ENCODE measurements around the gene OPRM1. TPM values are rescaled to one million over a fixed set of nuclear protein-coding genes. Genes with fewer than 3 reads are reported as not detected.

OPRM1 gene
- total and polyA plus RNA-seq, 2 donors (not counting 1 experiment from before 2014, with no cell fraction given) = not detected

DNA sequence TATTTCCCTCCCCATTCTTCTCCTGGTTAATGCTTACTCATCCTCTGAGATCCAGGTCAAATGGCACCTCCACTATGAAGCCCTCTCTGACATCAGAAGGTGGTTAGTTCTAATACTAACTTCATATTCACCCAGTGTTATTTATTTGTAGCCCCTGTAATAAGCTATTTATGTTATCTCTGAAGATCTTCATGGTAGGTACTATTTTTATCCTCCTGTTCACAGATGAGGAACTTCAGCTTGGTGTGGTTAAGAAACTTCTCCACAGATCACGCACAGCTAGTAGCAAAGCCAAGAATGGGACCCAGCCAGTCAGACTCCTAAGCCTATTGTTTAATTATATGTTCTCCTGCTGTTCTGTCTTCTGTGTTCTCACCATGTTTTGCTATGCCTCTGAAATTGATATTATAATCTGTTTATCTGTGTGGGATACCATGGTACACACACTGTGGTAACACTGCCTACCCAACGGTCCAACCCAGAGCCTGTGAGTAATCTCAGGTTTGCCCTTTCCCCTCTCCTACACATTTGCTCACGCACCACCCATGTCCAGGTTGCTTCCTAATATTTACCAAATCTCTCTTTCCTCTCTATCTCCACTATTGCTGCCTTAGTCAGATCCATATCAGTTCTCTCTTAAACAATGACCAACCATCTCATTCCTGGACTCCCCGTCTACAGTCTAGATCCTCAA lies 219.2 kb downstream of the OPRM1 start:
- ATAC-seq (ENCODE audit: low read depth) (peak; percentile 43), DNase-seq (no peak)
- Histone ChIP-seq H3K27ac (ENCODE audit: low read length in 2 of 2) (no peak overlapping the region), H3K9ac (ENCODE audit: low read length) (no peak overlapping the region), H3K4me3 (ENCODE audit: control extremely low read depth in 1 of 5, extremely low read depth in 1 of 5, insufficient read depth in 1 of 5, low read depth in 2 of 5, low read length in 4 of 5) (peak overlapping the region in 1 of 5 experiments; percentile 0), H4K20me1 (ENCODE audit: control insufficient read depth, insufficient read depth, low read length, poor library complexity, severe bottlenecking) (no peaks in the 10 kb centered on the region), H3K79me2 (ENCODE audit: control insufficient read depth, insufficient read depth, low read length) (no peaks in the 10 kb centered on the region), H3K36me3 (replicated peaks in 1 of 2; ENCODE audit: control extremely low read depth in 1 of 2, control insufficient read depth in 1 of 2, extremely low read depth in 1 of 2, insufficient read depth in 2 of 2, low read length in 1 of 2) (no peaks in the 10 kb centered on the region), H3K4me2 (replicated peaks; ENCODE audit: low read depth, low read length, poor library complexity, severe bottlenecking) (peak overlapping the region; percentile 17), H2AFZ (ENCODE audit: insufficient read depth, low read depth, low read length, poor library complexity, severe bottlenecking) (no peak overlapping the region), H3K27me3 (replicated peaks in 1 of 4; ENCODE audit: control extremely low read depth in 1 of 4, control insufficient read depth in 3 of 4, insufficient read depth in 4 of 4, low read length in 3 of 4) (no peaks in the 10 kb centered on the region), H3K9me3 (ENCODE audit: control extremely low read depth in 1 of 3, control insufficient read depth in 2 of 3, insufficient read depth in 1 of 3, low read length in 2 of 3) (peaks cover 0 to 8% (median 6%) of the 10 kb centered on the region in 3 donors), H3K4me1 (ENCODE audit: control insufficient read depth in 2 of 2, insufficient read depth in 2 of 2, low read length in 2 of 2) (peaks cover 20 to 28% of the 10 kb centered on the region in 2 donors)
- 73% methylated on average over 2 of the region's 4 CpGs for whole genome bisulfite sequencing (ENCODE audit: insufficient coverage)
- Mint-ChIP-seq H3K27me3 (peaks cover 4% of the 10 kb centered on the region), H3K27ac (no peak overlapping the region), H3K9me3 (ENCODE audit: insufficient read depth) (peaks cover 10% of the 10 kb centered on the region), H3K4me1 (peaks cover 22% of the 10 kb centered on the region), H3K4me3 (no peak overlapping the region)
- CTCF ChIA-PET = no interaction called here
- no peak for TF ChIP-seq EZH2 (IDR thresholded peaks at IDR 0.05; ENCODE audit: borderline replicate concordance, insufficient read depth, low read depth, low read length, poor library complexity, severe bottlenecking)
- TF ChIP-seq, protein P1, sequence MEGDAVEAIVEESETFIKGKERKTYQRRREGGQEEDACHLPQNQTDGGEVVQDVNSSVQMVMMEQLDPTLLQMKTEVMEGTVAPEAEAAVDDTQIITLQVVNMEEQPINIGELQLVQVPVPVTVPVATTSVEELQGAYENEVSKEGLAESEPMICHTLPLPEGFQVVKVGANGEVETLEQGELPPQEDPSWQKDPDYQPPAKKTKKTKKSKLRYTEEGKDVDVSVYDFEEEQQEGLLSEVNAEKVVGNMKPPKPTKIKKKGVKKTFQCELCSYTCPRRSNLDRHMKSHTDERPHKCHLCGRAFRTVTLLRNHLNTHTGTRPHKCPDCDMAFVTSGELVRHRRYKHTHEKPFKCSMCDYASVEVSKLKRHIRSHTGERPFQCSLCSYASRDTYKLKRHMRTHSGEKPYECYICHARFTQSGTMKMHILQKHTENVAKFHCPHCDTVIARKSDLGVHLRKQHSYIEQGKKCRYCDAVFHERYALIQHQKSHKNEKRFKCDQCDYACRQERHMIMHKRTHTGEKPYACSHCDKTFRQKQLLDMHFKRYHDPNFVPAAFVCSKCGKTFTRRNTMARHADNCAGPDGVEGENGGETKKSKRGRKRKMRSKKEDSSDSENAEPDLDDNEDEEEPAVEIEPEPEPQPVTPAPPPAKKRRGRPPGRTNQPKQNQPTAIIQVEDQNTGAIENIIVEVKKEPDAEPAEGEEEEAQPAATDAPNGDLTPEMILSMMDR (IDR thresholded peaks at IDR 0.05) = no peak
- intact Hi-C loops (cut with micrococcal nuclease) = no loop called here
- POLR2A ChIA-PET = no interaction called here

DNA sequence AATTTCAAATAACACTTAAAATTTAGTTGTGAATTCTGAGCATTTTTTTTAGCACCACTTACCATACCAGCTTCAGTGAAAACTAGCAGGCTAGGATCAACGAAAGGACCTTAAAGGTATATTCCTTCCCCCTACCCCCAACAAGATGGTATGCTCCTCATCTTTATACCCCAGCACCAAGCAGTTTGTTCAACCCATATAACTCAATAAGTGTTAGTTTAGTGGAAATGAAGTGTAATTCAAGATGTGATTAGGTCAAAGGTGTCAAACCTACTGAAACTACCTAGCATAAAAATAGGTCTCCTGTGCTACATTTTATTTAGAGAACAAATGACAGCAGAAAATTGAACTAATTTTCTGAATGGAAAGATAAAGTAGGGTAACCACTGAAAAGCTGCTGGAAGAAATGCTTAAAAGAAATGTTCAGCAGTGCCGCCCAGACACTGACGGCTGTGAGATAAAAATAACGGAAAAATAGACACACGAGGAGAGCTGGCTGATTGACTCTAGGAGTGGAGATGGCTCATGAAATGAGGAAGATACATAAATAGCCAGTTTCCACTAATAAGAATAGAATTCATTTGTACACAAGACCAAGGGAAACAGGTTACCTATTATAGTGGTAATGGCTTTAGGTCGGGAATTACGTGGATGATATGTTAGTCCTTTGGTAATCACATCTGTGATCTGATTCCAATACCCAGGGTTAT lies 222.8 kb downstream of the OPRM1 start:
- ChIA-PET POLR2A (no interaction called here), CTCF (no interaction called here)
- Histone ChIP-seq H3K9ac (ENCODE audit: low read length) (no peak overlapping the region), H3K27me3 (replicated peaks in 1 of 4; ENCODE audit: control extremely low read depth in 1 of 4, control insufficient read depth in 3 of 4, insufficient read depth in 4 of 4, low read length in 3 of 4) (no peaks in the 10 kb centered on the region), H3K9me3 (ENCODE audit: control extremely low read depth in 1 of 3, control insufficient read depth in 2 of 3, insufficient read depth in 1 of 3, low read length in 2 of 3) (peaks cover 0 to 3% (median 0%) of the 10 kb centered on the region in 3 donors), H3K79me2 (ENCODE audit: control insufficient read depth, insufficient read depth, low read length) (no peaks in the 10 kb centered on the region), H2AFZ (ENCODE audit: insufficient read depth, low read depth, low read length, poor library complexity, severe bottlenecking) (no peak overlapping the region), H3K4me1 (ENCODE audit: control insufficient read depth in 2 of 2, insufficient read depth in 2 of 2, low read length in 2 of 2) (peaks cover 20 to 28% of the 10 kb centered on the region in 2 donors), H3K4me3 (ENCODE audit: control extremely low read depth in 1 of 5, extremely low read depth in 1 of 5, insufficient read depth in 1 of 5, low read depth in 2 of 5, low read length in 4 of 5) (no peak overlapping the region), H4K20me1 (ENCODE audit: control insufficient read depth, insufficient read depth, low read length, poor library complexity, severe bottlenecking) (no peaks in the 10 kb centered on the region), H3K4me2 (replicated peaks; ENCODE audit: low read depth, low read length, poor library complexity, severe bottlenecking) (peak overlapping the region; percentile 2), H3K27ac (ENCODE audit: low read length in 2 of 2) (no peak overlapping the region), H3K36me3 (replicated peaks in 1 of 2; ENCODE audit: control extremely low read depth in 1 of 2, control insufficient read depth in 1 of 2, extremely low read depth in 1 of 2, insufficient read depth in 2 of 2, low read length in 1 of 2) (no peaks in the 10 kb centered on the region)
- Mint-ChIP-seq H3K9me3 (ENCODE audit: insufficient read depth) (no peaks in the 10 kb centered on the region), H3K4me3 (peak overlapping the region; percentile 37), H3K27ac (peak overlapping the region; percentile 17), H3K27me3 (peaks cover 4% of the 10 kb centered on the region), H3K4me1 (peaks cover 22% of the 10 kb centered on the region)
- no peak for DNase-seq
- 33% methylated on average over 1 of the region's 7 CpGs for WGBS (ENCODE audit: insufficient coverage)
- no peak for TF ChIP-seq EZH2 (IDR thresholded peaks at IDR 0.05; ENCODE audit: borderline replicate concordance, insufficient read depth, low read depth, low read length, poor library complexity, severe bottlenecking)
- TF ChIP-seq, protein P1 (IDR thresholded peaks at IDR 0.05) = no peak
- no peak for ATAC-seq (ENCODE audit: low read depth)
- intact Hi-C loops (cut with micrococcal nuclease) = no loop called here
